H1 (cell line): Measurements from ENCODE around the gene MSL1. TPM values are rescaled to one million over a fixed set of nuclear protein-coding genes. Genes with fewer than 3 reads are reported as not detected.

Experiments
- POU5F1 ChIP-seq: IDR thresholded peaks from 2 replicates; pipeline ENCODE4 v1.6.1; 2011; ENCODE audit warnings: low read depth, mild to moderate bottlenecking, low read length, moderate library complexity
- SAP30 ChIP-seq: fragments of 300-600 bp; sonication (generic); IDR thresholded peaks from 2 replicates; pipeline ENCODE4 v1.7.1; 2012; ENCODE audit warnings: low read length, moderate library complexity, mild to moderate bottlenecking, inconsistent platforms; ENCODE audit not compliant: insufficient read depth, insufficient replicate concordance
- SIX5 ChIP-seq: IDR thresholded peaks from 2 replicates; pipeline ENCODE4 v1.6.1; 2011; ENCODE audit warnings: mild to moderate bottlenecking, low read depth, low read length
- polyA plus RNA-seq, 7 experiments: library from polyadenylated mRNA; depleted of rRNA in 3 of 7; stranded (reverse) in 5 of 7; unstranded in 2 of 7; fragments of >200 nt in 5 of 7; fragments of 200-250 nt in 2 of 7; gene quantifications; 1 replicate in 5 of 7; 2 replicates in 1 of 7; 4 replicates in 1 of 7; pipeline versions ENCODE4 v1.2.1 to v1.2.3, GENCODE V29; 2011 to 2013; ENCODE audit warnings: missing spikeins in 2 of 7, mixed read lengths in 2 of 7
- total RNA-seq: library from RNA; stranded (reverse); fragmentation: NEBNext Ultra II Directional; extraction: Animal tissue kit (Norgen Biotek cat#: 25700); gene quantifications from 2 replicates; pipeline ENCODE4 v1.2.1, GENCODE V29; 2021
- TF ChIP-seq, protein P1 (sequence below): fragments of 300-600 bp; sonication (generic); IDR thresholded peaks from 2 replicates; pipeline ENCODE4 v1.7.1; 2012; ENCODE audit warnings: low read length, moderate library complexity, mild to moderate bottlenecking, inconsistent platforms; ENCODE audit not compliant: insufficient replicate concordance
- TF ChIP-seq, protein P2 (sequence below), 3 experiments: IDR thresholded peaks; 1 replicate in 2 of 3; 2 replicates in 1 of 3; pipeline versions ENCODE4 v1.5.1 to v1.6.1; 2011; ENCODE audit warnings: low read length in 3 of 3, mild to moderate bottlenecking in 3 of 3, inconsistent platforms in 2 of 3, low read depth in 1 of 3, moderate library complexity in 1 of 3; ENCODE audit not compliant: insufficient read depth in 1 of 3; ENCODE audit errors: control extremely low read depth in 1 of 3
- TF ChIP-seq, protein P3 (sequence below): IDR thresholded peaks from 2 replicates; pipeline ENCODE4 v1.6.1; 2011; ENCODE audit warnings: low read length, improper control_type of control experiment

The MSL1 gene
- total and polyA plus RNA-seq, 2 of the 8 experiments (the other 6 are each of a cell fraction or from before 2014, with no cell fraction given), result 24.1 to 66.5 TPM

DNA sequence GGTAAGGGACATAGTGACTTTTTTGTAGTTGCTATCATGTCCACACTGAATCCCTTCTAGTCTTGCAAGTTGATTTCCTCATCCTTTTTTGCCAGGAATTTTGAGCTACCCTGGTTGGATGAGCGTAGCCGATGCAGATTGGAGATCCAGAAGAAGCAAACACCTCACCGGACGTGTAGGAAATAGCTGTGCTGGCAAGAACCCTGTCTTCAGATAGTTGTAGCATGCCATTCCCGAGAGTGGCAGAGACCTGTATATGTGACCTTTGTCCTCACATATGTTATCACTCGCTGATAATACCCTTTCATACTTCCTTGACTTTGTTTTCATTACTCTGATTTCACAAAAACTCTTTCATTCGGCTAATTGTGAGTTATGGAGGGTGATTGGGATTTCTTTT is 12.4 kb downstream of the MSL1 start (continued):
- TF ChIP-seq, protein P1, sequence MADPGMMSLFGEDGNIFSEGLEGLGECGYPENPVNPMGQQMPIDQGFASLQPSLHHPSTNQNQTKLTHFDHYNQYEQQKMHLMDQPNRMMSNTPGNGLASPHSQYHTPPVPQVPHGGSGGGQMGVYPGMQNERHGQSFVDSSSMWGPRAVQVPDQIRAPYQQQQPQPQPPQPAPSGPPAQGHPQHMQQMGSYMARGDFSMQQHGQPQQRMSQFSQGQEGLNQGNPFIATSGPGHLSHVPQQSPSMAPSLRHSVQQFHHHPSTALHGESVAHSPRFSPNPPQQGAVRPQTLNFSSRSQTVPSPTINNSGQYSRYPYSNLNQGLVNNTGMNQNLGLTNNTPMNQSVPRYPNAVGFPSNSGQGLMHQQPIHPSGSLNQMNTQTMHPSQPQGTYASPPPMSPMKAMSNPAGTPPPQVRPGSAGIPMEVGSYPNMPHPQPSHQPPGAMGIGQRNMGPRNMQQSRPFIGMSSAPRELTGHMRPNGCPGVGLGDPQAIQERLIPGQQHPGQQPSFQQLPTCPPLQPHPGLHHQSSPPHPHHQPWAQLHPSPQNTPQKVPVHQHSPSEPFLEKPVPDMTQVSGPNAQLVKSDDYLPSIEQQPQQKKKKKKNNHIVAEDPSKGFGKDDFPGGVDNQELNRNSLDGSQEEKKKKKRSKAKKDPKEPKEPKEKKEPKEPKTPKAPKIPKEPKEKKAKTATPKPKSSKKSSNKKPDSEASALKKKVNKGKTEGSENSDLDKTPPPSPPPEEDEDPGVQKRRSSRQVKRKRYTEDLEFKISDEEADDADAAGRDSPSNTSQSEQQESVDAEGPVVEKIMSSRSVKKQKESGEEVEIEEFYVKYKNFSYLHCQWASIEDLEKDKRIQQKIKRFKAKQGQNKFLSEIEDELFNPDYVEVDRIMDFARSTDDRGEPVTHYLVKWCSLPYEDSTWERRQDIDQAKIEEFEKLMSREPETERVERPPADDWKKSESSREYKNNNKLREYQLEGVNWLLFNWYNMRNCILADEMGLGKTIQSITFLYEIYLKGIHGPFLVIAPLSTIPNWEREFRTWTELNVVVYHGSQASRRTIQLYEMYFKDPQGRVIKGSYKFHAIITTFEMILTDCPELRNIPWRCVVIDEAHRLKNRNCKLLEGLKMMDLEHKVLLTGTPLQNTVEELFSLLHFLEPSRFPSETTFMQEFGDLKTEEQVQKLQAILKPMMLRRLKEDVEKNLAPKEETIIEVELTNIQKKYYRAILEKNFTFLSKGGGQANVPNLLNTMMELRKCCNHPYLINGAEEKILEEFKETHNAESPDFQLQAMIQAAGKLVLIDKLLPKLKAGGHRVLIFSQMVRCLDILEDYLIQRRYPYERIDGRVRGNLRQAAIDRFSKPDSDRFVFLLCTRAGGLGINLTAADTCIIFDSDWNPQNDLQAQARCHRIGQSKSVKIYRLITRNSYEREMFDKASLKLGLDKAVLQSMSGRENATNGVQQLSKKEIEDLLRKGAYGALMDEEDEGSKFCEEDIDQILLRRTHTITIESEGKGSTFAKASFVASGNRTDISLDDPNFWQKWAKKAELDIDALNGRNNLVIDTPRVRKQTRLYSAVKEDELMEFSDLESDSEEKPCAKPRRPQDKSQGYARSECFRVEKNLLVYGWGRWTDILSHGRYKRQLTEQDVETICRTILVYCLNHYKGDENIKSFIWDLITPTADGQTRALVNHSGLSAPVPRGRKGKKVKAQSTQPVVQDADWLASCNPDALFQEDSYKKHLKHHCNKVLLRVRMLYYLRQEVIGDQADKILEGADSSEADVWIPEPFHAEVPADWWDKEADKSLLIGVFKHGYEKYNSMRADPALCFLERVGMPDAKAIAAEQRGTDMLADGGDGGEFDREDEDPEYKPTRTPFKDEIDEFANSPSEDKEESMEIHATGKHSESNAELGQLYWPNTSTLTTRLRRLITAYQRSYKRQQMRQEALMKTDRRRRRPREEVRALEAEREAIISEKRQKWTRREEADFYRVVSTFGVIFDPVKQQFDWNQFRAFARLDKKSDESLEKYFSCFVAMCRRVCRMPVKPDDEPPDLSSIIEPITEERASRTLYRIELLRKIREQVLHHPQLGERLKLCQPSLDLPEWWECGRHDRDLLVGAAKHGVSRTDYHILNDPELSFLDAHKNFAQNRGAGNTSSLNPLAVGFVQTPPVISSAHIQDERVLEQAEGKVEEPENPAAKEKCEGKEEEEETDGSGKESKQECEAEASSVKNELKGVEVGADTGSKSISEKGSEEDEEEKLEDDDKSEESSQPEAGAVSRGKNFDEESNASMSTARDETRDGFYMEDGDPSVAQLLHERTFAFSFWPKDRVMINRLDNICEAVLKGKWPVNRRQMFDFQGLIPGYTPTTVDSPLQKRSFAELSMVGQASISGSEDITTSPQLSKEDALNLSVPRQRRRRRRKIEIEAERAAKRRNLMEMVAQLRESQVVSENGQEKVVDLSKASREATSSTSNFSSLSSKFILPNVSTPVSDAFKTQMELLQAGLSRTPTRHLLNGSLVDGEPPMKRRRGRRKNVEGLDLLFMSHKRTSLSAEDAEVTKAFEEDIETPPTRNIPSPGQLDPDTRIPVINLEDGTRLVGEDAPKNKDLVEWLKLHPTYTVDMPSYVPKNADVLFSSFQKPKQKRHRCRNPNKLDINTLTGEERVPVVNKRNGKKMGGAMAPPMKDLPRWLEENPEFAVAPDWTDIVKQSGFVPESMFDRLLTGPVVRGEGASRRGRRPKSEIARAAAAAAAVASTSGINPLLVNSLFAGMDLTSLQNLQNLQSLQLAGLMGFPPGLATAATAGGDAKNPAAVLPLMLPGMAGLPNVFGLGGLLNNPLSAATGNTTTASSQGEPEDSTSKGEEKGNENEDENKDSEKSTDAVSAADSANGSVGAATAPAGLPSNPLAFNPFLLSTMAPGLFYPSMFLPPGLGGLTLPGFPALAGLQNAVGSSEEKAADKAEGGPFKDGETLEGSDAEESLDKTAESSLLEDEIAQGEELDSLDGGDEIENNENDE, result no peak
- TF ChIP-seq POU5F1 (no peak), SAP30 (no peak), SIX5 (no peak)
- TF ChIP-seq, protein P2, sequence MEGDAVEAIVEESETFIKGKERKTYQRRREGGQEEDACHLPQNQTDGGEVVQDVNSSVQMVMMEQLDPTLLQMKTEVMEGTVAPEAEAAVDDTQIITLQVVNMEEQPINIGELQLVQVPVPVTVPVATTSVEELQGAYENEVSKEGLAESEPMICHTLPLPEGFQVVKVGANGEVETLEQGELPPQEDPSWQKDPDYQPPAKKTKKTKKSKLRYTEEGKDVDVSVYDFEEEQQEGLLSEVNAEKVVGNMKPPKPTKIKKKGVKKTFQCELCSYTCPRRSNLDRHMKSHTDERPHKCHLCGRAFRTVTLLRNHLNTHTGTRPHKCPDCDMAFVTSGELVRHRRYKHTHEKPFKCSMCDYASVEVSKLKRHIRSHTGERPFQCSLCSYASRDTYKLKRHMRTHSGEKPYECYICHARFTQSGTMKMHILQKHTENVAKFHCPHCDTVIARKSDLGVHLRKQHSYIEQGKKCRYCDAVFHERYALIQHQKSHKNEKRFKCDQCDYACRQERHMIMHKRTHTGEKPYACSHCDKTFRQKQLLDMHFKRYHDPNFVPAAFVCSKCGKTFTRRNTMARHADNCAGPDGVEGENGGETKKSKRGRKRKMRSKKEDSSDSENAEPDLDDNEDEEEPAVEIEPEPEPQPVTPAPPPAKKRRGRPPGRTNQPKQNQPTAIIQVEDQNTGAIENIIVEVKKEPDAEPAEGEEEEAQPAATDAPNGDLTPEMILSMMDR (IDR thresholded peaks at IDR 0.05; ENCODE audit: control extremely low read depth in 1 of 3, insufficient read depth in 1 of 3, low read depth in 1 of 3, low read length in 3 of 3), result no peak
- TF ChIP-seq, protein P3, sequence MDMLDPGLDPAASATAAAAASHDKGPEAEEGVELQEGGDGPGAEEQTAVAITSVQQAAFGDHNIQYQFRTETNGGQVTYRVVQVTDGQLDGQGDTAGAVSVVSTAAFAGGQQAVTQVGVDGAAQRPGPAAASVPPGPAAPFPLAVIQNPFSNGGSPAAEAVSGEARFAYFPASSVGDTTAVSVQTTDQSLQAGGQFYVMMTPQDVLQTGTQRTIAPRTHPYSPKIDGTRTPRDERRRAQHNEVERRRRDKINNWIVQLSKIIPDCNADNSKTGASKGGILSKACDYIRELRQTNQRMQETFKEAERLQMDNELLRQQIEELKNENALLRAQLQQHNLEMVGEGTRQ, result no peak
